C4-2B (cell line): ENCODE data around the gene NAT8.
"Not testable (repeated sequence)": the region's sequence is repeated elsewhere in the genome, so short reads cannot be mapped to it uniquely, and the experiment has no call there.

Source experiments
- H3K27ac ChIP-seq: fragments of 450-650 bp; 2 replicates; pipeline ENCODE4 v1.5.1; 2017
- ZFX ChIP-seq: fragments of 450-650 bp; IDR thresholded peaks from 2 replicates; pipeline ENCODE4 v1.6.1; 2017
- TF ChIP-seq, protein P1 (sequence below): fragments of 450-650 bp; conservative IDR thresholded peaks from 2 replicates; pipeline ENCODE4 v1.5.1; 2017; ENCODE audit warnings: mild to moderate bottlenecking

NAT8 gene

DNA sequence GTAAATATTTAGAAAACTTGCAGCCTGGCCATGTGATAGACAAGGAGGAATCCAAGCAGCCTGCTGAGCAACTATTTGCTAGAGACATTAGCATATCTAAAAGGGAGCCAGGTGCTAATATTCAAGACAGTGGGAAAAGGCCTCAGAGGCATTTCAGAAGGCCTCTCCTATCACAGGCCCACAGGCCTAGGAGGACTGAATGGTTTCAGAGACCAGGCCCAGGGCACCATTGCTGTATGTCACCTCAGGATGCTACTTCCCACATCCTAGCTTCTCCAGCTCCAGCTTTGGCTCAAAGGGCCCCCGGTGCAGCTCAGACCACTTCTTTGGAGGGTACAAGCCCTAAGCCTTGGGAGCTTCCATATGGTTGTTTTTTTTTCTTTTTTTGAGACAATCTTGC lies 3.8 kb downstream of the NAT8 start:
- TF ChIP-seq, protein P1, sequence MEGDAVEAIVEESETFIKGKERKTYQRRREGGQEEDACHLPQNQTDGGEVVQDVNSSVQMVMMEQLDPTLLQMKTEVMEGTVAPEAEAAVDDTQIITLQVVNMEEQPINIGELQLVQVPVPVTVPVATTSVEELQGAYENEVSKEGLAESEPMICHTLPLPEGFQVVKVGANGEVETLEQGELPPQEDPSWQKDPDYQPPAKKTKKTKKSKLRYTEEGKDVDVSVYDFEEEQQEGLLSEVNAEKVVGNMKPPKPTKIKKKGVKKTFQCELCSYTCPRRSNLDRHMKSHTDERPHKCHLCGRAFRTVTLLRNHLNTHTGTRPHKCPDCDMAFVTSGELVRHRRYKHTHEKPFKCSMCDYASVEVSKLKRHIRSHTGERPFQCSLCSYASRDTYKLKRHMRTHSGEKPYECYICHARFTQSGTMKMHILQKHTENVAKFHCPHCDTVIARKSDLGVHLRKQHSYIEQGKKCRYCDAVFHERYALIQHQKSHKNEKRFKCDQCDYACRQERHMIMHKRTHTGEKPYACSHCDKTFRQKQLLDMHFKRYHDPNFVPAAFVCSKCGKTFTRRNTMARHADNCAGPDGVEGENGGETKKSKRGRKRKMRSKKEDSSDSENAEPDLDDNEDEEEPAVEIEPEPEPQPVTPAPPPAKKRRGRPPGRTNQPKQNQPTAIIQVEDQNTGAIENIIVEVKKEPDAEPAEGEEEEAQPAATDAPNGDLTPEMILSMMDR, result no peak
- TF ChIP-seq ZFX, result no peak
- no peak overlapping the region for H3K27ac ChIP-seq

DNA sequence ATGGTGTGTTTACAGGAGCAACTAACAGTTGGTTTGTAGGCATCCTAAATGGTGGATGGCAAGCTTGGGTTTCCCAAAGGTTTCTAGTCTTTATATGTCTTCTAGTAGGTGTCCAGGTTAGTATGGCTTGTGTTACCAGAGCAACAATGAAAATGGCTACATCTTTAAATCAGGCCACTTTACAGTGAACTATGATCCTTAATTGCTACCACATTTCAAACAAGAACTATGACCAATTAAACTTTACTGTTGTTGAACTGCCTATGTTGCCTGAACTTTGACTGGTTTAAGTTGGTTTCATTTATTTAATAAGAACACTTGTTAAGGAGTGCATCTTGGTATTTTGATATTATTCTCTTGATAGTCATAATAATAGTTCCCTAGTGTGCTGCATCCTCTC lies 5.2 kb downstream of the NAT8 start:
- H3K27ac ChIP-seq, result not testable (repeated sequence)

DNA sequence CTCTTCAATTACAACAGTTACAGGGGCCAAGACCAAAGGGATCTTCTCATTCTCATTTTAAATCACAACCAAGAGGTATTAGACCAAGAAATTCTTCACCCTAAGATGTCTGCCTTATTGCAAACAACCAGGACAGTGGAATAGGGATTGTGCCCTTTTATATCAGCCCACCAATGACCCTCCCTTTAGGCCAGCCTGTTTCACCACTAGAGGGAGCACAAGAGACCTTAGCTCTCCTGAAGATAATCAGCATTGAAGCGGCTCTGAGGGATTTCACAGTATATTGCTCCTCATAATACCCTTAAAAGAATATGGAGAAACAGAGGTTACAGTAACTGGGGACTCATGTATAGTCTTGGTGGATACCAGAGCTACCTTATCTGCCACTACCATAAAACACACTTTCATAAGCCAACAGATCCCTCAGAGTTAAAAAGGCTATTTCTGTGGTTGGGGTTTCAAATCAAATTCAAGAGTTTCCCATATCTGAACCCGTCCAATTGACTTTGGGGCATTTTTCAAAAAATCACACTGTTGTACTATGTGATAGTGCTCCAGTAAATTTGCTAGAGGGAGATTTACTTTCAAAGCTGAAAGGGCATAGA lies 11.5 kb downstream of the NAT8 start:
- H3K27ac ChIP-seq, result not testable (repeated sequence)
- TF ChIP-seq, protein P1, result peak; percentile 34

DNA sequence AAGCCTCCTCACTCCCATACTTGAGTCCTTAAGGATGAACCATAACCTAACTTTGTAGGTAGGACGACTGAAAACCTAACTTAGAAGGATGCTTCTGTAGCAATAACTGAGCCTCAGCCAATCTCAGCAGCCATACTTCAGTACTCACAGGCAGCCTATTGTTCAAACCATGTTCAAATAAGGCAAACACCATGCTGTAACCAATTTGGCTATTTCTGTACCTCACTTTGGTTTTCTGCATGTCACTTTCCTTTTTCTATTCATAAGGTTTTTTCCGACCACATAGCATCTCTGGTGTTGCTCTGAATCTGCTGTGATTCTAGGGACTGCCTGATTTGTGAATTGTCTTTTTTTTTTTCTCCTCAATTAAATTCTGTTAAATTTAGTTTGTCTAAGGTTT lies 13.7 kb downstream of the NAT8 start:
- not testable (repeated sequence) for H3K27ac ChIP-seq

DNA sequence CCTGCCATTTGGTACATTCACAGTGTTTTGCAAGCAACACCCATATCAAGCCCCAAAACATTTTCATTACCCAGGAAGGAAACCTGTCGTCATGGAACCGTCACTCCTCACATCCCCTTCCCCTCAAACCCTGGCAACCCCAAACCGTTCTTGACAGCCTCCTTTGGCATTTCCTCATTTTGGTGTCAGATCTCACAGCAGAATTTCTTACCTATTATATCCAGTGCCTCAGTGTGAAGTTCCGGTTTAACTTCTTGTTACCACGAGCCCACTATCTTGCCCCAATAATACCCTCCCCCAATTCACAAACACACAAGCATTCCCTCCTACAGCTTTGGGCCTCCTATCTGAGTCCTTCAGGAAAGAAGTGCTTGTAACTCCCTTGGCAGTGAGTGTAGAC lies 16.0 kb downstream of the NAT8 start:
- H3K27ac ChIP-seq, result not testable (repeated sequence)

DNA sequence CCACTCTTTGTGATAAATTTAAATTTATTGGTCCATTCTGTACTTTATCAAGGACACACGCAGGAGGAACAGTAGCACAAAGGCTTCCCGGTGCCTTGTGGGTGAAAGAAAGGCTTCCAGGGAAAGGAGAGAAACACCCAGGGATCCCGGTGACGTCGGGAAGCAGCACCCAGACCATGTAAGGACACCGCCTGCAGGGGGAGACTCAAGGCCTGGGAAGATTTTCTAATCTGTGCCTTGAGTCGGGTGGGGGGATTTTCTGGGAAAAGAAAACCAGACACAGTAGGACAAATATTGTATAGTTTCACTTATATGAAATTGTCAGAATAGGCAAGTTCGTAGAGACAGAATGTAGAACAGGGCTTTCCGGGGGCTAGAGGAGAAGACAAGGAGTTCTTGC lies 17.6 kb downstream of the NAT8 start:
- not testable (repeated sequence) for H3K27ac ChIP-seq

DNA sequence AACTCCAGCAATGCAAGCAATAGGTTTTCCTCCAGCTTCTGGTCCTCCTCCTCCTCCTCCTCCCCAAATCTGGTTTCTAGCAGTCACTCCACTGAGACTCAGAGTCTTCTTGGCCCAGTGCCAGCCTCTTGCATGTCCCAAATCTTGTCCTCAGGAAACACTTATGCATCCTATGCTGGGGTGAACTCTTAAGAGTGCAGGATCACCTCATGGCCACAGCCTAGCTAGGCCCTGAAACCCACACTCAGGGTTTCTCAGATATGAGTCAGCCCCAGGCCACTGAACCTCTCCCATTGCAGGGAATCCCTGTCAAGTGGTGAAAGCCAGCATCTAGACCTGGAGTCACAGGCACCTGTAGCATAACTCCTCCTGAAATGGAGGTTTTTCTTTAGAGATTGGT lies 18.2 kb downstream of the NAT8 start:
- not testable (repeated sequence) for H3K27ac ChIP-seq

DNA sequence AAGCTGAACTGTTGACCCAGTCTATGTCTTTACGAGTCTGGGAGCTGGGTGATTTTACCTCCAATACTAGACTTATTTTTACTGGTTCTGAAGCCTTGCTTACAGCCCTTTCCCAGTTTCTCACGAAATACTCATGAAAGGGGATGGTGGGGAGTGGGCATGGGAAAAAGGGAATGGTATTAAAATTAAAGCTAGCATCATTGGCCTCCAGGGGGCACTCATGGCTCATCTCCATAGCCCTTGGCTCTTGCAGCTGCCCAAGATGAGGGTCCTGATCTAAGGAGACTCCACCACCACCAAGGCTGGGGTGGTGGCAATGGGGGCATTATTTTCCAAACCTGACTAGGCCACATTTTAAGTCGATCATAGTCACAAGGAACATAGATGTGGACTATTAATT lies 22.3 kb downstream of the NAT8 start:
- TF ChIP-seq, protein P1, result peak; percentile 26
- not testable (repeated sequence) for H3K27ac ChIP-seq

DNA sequence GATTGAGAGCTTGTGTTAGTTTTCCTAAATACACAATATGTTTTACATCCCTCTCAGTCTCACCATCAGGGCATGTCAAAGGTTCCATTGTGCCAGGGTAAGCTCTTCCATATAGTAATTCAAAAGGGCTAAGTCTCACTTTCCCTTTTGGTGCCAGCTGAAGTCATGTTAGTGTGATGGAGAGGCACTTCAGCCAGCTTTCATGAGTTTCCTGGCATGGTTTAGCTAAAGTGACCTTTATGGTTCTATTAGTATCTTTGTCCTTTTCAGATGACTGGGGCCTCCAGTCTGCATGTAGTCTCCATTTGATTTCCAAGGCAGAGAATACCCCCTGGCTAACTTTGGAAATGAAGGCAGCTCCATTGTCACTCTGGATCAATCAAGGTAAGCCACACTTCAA lies 27.2 kb downstream of the NAT8 start:
- no peak for TF ChIP-seq ZFX
- TF ChIP-seq, protein P1, result no peak
- H3K27ac ChIP-seq, result no peak overlapping the region

DNA sequence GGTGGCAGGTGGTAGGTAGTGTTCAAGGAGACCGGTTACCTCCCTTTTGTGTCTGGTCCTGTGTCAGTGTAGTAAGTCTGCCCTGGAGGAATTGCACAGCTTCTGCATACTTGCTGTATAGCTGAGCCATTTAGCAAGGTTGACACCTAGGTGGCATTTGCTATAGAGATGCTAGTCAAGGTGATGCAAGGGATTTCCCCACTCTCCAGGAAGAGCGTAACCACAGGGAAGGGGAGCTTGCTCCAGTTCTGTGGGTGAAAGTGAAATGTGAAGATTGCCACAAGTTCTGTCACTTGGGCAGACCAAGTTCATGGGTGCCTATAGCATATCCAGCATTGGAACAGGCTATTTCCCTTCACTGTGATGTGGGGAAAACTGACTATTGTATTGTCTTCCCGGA lies 28.1 kb downstream of the NAT8 start:
- TF ChIP-seq ZFX, result no peak
- TF ChIP-seq, protein P1, result no peak
- no peak overlapping the region for H3K27ac ChIP-seq
